A204.1 (cell line): ENCODE results near the gene REEP5.
"Not testable (repeated sequence)": the region's sequence is repeated elsewhere in the genome, so short reads cannot be mapped to it uniquely, and the experiment has no call there.

Experiments used
- FAIRE-seq: peaks from 2 replicates; lab custom pipeline; 2012; peaks lifted over from hg19 to GRCh38; lab: Jason Lieb, UNC

REEP5 gene

GRCh38 chr5:112931473-112931872 is 9.4 kb upstream of the REEP5 start:
- no peak for FAIRE-seq

GRCh38 chr5:112930082-112930344 is 8.0 kb upstream of the REEP5 start:
- no peak for FAIRE-seq

- FAIRE-seq: no peak
These were observed 7.5 kb upstream of the REEP5 start for GRCh38 chr5:112929336-112930081.

GRCh38 chr5:112923988-112924387 is 2.0 kb upstream of the REEP5 start:
- no peak for FAIRE-seq

GRCh38 chr5:112923148-112923917 is 1.3 kb upstream of the REEP5 start:
- FAIRE-seq: no peak

- FAIRE-seq: no peak
These were observed 798 bp downstream of the REEP5 start for GRCh38 chr5:112921026-112921832.

- FAIRE-seq: no peak
These were observed 2.1 kb downstream of the REEP5 start for GRCh38 chr5:112919972-112920371.

GRCh38 chr5:112918679-112919078 is 3.3 kb downstream of the REEP5 start:
- no peak for FAIRE-seq

- no peak for FAIRE-seq
These were observed 3.9 kb downstream of the REEP5 start for GRCh38 chr5:112918136-112918535.

GRCh38 chr5:112917453-112917995 is 4.5 kb downstream of the REEP5 start:
- no peak for FAIRE-seq

GRCh38 chr5:112915831-112916230 is 6.2 kb downstream of the REEP5 start:
- FAIRE-seq: no peak

- no peak for FAIRE-seq
These were observed 7.4 kb downstream of the REEP5 start for GRCh38 chr5:112914584-112914983.

GRCh38 chr5:112910529-112910928 is 11.5 kb downstream of the REEP5 start:
- no peak for FAIRE-seq

GRCh38 chr5:112908854-112909253 is 13.2 kb downstream of the REEP5 start:
- no peak for FAIRE-seq

GRCh38 chr5:112907166-112907631 is 14.8 kb downstream of the REEP5 start:
- no peak for FAIRE-seq

GRCh38 chr5:112906637-112907036 is 15.4 kb downstream of the REEP5 start:
- FAIRE-seq: no peak

- FAIRE-seq: not testable (repeated sequence)
These were observed 17.0 kb downstream of the REEP5 start for GRCh38 chr5:112904996-112905395.

GRCh38 chr5:112902561-112902960 is 19.5 kb downstream of the REEP5 start:
- FAIRE-seq: no peak

- FAIRE-seq: no peak
These were observed 26.3 kb downstream of the REEP5 start for GRCh38 chr5:112895682-112896081.

- FAIRE-seq: no peak
These were observed 29.3 kb downstream of the REEP5 start for GRCh38 chr5:112892776-112893175.

GRCh38 chr5:112892066-112892465 is 30.0 kb downstream of the REEP5 start:
- FAIRE-seq: not testable (repeated sequence)

GRCh38 chr5:112886975-112887374 is 35.1 kb downstream of the REEP5 start:
- FAIRE-seq: no peak

- no peak for FAIRE-seq
These were observed 37.0 kb downstream of the REEP5 start for GRCh38 chr5:112885001-112885400.
